Testis (tissue), 2 donors: ENCODE data around the gene ZNF827.

Source experiments
- CTCF ChIP-seq, 3 experiments: fragments of 450-650 bp in 2 of 3; fragments of 200-600 bp in 1 of 3; sonication (generic) in 1 of 3; IDR thresholded peaks; one replicate each; pipeline ENCODE4 v1.5.1; 2016 to 2019; ENCODE audit warnings: antibody characterized with exemption in 3 of 3, mild to moderate bottlenecking in 2 of 3, moderate library complexity in 1 of 3
- POLR2A ChIP-seq: fragments of 450-650 bp; IDR thresholded peaks from one replicate; pipeline ENCODE4 v1.6.1; 2017; ENCODE audit warnings: antibody characterized with exemption, mild to moderate bottlenecking, moderate library complexity

DNA sequence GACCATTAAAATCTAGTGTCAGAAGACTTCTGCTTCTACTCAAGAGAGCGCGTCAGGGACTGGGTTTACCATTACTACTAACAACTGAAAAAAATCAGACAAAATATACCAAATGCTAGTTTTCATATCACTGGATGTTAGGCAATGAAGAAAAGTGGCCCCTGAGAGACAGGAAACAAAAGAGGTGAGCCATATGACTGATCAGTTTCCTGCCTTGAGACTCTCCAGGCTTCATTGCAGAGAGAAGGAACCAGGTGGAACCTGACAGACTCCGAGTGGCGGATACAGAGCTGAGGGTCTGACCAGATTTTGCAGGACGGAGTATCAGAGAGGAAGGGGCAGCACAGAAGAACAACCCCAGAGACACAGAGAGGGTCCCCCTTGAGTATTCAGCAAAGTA, 172.3 kb downstream of the ZNF827 start:
- TF ChIP-seq CTCF (IDR thresholded peaks at IDR 0.05) (no peak), POLR2A (no peak)
